GM21390 (cell line): ENCODE measurements around the gene HIVEP1.

ENCODE experiments used
- ATAC-seq: cut with Tn5 transposase; IDR thresholded peaks from one replicate; pipeline ENCODE4 v1.9.1; 2021; ENCODE audit not compliant: unreplicated experiment

Gene HIVEP1

GRCh38 chr6:12017263-12017662, 5.2 kb downstream of the HIVEP1 start:
- no peak for ATAC-seq

- ATAC-seq: no peak
Observed at GRCh38 chr6:12017876-12018401, 5.8 kb downstream of the HIVEP1 start.

- ATAC-seq: no peak
Observed at GRCh38 chr6:12020187-12020791, 8.2 kb downstream of the HIVEP1 start.

- ATAC-seq: no peak
Observed at GRCh38 chr6:12022481-12022880, 10.4 kb downstream of the HIVEP1 start.

- ATAC-seq: no peak
Observed at GRCh38 chr6:12022953-12023388, 10.9 kb downstream of the HIVEP1 start.

GRCh38 chr6:12024216-12024615, 12.1 kb downstream of the HIVEP1 start:
- ATAC-seq: no peak

- ATAC-seq: no peak
Observed at GRCh38 chr6:12024699-12025434, 12.8 kb downstream of the HIVEP1 start.

- no peak for ATAC-seq
Observed at GRCh38 chr6:12026120-12026519, 14.0 kb downstream of the HIVEP1 start.

- ATAC-seq: no peak
Observed at GRCh38 chr6:12026833-12027232, 14.7 kb downstream of the HIVEP1 start.

- no peak for ATAC-seq
Observed at GRCh38 chr6:12028213-12028612, 16.1 kb downstream of the HIVEP1 start.

- ATAC-seq: no peak
Observed at GRCh38 chr6:12029979-12030737, 18.0 kb downstream of the HIVEP1 start.

GRCh38 chr6:12030993-12031550, 19.0 kb downstream of the HIVEP1 start:
- ATAC-seq: no peak

- no peak for ATAC-seq
Observed at GRCh38 chr6:12032783-12033573, 20.9 kb downstream of the HIVEP1 start.

- no peak for ATAC-seq
Observed at GRCh38 chr6:12033770-12034169, 21.7 kb downstream of the HIVEP1 start.

GRCh38 chr6:12034349-12034748, 22.2 kb downstream of the HIVEP1 start:
- ATAC-seq: no peak

- ATAC-seq: no peak
Observed at GRCh38 chr6:12034837-12035236, 22.7 kb downstream of the HIVEP1 start.

GRCh38 chr6:12036766-12037165, 24.7 kb downstream of the HIVEP1 start:
- ATAC-seq: no peak

- ATAC-seq: no peak
Observed at GRCh38 chr6:12037798-12038197, 25.7 kb downstream of the HIVEP1 start.

GRCh38 chr6:12039540-12040459, 27.7 kb downstream of the HIVEP1 start:
- ATAC-seq: no peak

GRCh38 chr6:12047304-12047703, 35.2 kb downstream of the HIVEP1 start:
- ATAC-seq: no peak
